Measurements from ENCODE around the gene RDH13.

DNA sequence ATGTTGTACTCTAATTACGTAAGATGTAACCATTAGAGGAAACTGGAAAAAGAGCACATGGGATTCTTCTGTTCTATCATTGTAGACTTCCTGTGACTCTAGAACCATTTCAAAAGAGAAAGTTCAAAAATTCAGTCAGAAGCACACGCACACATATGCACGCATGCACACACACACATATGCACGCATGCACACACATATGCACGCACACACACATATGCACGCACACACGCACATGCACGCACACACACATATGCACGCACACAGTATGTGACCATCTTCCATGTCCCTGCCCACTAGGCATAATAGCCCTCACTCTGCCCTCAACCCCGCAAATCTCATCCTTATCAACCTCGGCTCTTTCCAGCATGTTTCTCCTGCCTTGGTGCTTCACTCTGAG lies 38.8 kb downstream of the RDH13 start:
- TF ChIP-seq POLR2AphosphoS5 (IDR thresholded peaks at IDR 0.05) (no peak), POLR2A (IDR thresholded peaks at IDR 0.05) (no peak)
- TF ChIP-seq, protein P1, sequence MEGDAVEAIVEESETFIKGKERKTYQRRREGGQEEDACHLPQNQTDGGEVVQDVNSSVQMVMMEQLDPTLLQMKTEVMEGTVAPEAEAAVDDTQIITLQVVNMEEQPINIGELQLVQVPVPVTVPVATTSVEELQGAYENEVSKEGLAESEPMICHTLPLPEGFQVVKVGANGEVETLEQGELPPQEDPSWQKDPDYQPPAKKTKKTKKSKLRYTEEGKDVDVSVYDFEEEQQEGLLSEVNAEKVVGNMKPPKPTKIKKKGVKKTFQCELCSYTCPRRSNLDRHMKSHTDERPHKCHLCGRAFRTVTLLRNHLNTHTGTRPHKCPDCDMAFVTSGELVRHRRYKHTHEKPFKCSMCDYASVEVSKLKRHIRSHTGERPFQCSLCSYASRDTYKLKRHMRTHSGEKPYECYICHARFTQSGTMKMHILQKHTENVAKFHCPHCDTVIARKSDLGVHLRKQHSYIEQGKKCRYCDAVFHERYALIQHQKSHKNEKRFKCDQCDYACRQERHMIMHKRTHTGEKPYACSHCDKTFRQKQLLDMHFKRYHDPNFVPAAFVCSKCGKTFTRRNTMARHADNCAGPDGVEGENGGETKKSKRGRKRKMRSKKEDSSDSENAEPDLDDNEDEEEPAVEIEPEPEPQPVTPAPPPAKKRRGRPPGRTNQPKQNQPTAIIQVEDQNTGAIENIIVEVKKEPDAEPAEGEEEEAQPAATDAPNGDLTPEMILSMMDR (IDR thresholded peaks at IDR 0.05) = no peak
